HG02588 (cell line): ENCODE data around the gene RPL10A.

Experiments used
- ATAC-seq: cut with Tn5 transposase; IDR thresholded peaks from one replicate; pipeline ENCODE4 v1.9.1; 2021; ENCODE audit warnings: mild to moderate bottlenecking, moderate library complexity; ENCODE audit not compliant: unreplicated experiment

RPL10A gene

DNA sequence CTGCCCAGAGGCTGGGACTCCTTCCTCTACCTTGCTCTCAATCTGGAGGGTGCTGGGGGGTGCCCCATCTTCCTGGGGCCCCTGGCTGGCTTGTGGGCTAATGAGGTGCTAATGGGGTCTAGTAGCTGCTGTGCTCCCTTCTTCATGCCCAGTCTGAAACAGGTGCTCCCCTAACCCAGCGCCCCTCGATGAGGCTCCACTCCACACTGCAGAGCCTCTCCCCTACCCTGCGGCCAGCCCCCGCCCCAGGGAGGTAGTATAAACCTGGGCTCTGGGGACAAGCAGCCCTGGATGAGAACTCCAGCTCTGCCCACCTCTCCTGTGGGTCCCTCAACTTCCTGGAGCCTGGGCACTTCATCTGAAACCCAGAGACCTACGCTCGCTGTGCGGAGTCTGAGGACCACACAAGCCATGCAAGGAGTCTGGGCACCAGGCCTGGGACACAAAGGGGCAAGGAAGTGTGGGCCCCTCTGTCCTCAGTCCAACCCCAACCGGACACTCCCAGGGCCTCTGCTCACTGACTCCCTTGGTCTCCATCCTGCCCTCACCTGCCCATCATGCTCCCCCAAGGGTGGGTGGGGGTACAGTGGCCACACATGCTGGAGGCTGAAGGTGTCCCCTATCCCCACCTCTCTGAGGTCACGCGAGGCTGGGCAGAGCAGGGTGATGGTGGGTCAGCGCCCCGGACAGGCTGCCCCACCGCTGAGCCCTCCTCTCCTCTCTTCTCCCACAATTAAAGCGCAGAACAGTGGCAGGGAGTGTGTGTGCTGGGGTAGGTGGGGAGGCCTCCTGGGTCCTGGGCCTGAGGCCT, 6.1 kb downstream of the RPL10A start:
- ATAC-seq, result no peak

DNA sequence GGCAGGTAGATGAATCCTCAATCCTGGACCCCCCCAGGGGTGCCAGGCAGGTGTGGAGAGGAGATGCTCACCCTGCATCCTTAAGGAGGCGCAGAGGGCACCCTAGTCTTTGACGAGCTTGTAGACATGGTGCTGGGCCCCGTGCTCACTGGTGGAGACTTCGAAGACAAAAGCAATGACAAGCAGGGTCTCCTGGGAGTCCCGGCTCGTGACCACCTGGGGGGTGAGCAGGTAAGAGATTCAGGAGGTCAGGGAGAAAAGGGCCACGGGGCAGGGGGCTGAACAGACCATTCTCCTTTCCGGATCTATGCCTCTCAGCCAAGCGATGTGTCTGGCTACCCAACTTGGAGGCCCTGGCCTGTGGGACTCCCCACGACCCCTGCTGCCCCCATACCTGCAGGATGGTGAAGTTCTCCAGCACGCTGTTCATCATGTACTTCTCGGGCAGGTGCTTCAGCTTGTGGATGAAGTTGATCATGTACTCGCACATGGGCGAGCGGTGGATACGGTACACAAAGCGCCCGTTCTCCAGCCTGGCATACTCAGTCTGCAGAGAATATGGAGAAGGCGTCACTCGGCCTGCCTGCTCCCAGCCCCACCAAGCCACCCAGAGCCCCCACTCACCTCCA, 6.9 kb downstream of the RPL10A start:
- no peak for ATAC-seq

DNA sequence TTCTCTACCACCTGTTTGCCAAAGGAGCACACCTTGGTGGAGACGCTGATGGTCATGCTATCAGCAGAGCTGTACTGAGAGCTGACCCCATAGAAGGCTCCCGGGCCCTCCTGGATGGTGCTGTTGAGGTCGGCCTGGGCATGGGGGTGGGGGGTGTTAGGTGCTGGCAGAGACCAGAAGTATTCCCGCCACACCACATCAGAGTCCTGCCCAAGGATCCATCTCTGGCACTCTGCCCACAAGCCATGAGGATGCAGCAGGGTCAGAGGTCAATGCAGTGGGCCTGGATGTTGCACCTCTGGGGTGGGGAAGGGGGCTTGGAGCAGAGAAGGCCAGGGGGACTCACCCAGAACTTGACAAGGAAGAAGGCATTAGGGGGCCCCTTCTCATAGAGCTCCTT, 7.4 kb downstream of the RPL10A start:
- ATAC-seq, result no peak

DNA sequence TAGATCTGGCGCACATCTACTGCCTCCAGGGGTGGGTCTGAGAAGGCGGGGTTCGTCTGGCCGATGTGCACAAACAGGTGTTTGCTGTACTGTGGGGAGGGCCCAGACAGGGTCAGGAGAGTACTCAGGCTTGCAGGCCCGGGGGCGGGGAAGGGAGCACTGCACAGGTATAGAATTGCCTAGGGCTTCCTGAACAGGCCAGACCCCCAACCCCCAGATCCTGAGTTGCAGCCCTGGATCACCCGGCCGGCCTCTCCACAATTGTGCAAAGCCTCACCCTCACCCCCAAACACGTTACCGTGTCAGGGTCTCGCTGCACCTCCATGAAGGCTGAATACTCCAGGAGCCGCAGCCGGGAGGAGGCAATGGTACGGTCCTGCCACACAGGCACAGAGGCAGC, 7.8 kb downstream of the RPL10A start:
- no peak for ATAC-seq

DNA sequence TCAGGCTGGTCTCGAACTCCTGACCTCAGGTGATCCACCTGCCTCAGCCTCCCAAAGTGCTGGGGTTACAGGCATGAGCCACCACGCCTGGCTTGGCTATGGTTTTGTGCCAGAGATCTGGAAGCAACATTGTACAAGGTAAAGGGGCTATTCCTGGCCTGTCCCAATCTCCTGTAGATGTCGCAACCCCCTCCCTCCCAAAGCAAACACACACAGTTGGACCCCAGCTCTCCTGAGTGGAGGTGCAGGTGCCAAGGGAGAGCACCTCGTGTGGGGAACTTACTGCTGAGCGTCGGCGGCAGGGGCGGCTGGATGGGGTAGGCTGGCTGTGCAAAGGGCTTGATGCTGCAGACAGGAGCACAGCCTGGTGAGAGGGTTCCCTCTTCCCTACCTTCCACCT, 8.8 kb downstream of the RPL10A start:
- no peak for ATAC-seq

DNA sequence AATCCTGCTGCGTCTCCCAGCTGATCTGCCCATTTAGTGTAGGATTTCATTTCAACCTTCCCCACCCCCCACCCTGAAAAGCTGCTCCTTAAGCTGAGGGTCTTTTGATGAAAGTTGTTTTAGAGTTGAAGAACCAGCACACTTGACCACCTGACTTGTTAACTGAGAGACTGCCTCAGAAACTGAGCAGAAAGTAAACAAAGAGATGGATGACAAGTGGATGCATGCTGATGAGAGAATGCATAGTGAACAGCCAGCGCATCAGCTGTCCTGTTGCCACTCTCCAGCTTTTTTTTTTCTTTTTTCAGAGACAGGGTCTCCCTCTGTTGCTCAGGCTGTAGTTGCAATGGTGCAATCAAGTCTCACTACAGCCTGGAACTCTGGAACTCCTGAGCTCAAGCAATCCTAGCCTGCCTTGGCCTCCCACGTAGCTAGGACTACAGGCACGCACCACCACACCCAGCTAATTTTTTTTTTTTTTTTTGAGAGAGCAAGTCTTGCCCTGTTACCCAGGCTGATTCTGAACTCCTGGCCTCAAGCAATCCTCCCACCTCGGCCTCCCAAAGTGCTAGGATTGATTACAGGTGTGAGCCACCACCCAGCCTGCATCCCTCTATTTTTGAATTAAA, 9.5 kb downstream of the RPL10A start:
- ATAC-seq, result no peak

DNA sequence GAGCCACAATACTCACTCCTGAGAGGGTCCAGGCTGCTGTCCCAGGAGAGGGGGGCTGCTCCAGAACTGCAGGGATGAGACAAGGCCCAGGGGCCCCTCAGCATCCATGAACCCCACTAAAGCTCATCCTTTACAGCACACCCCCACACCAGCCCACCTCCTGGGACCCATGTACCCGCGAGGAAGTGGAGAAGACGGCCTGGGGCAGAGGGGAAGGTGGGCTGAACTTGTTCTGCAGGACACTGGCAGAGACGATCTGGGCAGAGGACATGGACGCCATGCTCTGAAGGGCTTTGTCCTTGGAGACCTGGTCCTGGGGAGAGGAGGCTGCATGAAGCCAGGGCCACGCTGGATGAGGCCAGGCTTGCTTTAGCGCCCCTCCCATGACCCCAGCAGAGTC, 10.1 kb downstream of the RPL10A start:
- ATAC-seq, result no peak

DNA sequence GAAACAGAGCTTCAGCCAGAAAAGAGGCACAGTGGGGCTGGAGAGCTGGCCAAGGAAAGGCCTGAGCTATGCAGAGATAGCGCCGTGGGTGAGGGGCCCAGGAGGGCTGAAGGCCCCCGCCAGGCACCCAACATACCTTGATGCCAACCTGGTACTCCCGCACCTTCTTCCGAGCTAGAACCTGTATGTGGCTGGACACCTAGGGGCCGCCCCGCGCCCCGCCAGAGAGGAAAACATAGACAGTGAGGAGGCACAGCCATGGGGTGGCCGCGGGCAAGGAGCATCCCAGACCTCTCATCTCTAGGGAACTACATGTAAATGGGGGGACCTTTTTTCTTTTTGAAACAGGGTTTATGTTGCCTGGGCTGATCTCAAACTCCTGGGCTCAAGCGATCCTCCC, 12.0 kb downstream of the RPL10A start:
- ATAC-seq, result no peak

DNA sequence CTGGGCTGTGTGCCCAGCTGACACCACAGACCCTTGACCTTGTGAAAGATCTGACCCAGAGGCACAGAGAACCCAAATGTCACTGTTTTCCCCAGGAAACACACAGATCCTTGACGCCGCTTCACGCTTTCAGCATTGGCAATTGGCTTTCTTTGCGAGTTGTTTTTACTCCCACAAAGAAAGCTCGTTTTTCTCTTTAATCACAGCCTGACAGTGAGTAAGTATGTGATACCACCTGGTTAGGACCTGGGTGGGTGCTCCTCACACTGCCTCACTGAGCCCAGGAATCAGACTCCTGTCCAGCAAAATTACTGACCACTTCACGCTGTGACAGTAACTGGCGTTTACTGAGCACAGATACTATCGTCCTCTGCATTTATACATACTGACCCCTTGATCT, 13.0 kb downstream of the RPL10A start:
- ATAC-seq, result no peak

DNA sequence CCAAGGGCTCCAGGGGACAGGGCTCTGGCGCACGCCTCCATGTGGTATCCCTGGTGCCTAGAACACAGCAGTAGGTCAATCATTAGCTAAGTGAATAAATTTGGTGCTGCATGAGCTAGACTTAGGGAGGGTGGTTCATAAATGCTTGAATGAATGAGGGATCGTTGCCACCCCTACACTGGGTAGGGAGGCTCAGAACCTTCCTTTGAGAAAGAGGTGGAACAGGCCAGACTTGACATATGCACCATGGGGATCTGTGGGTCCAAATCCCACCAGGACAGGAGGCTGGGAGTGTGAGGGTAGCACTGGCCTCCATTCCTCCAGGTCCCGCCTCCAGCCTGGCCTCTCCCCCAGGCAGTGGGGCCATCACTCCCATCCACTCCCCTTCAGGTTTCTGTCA, 14.9 kb downstream of the RPL10A start:
- no peak for ATAC-seq

DNA sequence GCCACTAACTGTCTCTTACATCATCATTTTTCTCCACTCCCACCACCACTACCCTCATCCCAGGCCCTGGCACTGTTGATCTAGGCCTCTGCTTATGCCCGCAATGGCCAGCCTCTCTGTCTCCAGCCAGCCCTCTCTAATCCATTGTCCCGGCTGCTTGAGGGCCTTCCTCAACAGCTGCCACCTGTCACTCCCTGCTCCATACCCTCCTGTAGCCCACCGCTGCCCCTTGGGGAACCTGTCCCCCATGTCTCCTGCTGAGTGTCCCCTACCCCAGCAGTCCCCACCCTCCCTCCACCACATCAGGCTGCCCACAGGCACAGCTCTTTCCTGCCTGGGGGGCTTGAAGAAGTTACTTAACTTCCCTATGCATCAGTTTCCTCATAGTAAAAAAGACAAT, 15.3 kb downstream of the RPL10A start:
- ATAC-seq, result no peak

DNA sequence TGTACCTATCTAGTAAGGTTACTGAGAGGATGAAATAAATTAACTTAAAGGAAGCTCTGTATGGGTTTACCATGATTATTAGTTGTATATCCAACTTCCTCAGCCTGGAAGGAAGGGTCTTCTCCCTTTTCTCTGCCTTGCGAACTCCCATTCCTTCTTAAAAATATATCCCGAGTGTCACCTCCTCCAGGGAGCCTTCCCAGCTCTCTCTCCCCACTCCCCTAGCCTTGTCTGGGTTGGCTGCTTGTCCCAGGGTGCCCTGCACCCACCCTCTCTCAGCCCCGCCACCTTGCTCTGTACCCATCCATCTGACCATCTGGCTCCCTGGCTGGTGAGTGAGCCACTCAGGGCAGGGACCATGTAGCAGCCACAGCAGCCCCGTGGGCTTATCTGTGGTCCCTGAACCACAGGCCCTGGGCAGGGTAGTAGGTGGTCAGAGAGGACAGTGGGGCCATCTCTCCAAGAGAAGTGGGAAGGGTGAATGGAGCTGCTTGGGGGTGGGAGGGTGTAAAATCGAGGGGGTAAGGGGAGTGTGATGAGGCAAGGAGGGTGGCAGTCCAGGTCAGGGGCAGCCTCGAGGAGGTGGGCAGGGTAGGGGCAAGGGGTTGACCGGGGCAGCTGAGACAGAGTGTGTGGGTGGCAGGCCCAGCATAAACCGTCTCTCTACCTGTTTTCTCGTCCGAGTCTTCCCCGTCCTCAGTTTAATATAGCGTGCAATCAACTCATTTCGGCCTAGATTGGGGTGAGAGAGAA, 15.9 kb downstream of the RPL10A start:
- ATAC-seq, result no peak

DNA sequence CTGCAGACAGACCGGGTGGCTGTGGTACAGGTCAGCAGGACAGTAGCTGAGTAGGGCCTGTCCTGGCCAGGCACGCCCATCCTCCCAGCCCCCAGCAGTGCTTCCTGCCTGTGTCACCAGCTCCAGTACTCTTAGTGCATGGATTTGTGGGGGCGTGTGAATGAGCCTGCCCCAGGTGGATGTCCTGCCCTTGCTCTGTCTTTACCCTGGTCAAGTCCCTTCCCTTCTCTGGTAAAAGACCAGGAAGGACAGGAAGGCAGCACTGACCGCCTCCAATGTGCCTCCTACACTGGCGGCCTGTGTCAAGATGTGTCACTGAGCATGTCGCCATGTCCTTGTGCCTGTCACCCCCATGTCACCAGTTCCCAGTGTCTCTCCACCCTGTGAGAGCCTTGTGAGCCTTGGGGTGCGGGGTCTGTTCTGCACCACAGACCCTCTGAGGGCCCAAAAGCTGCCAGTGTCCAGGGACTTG, 16.8 kb downstream of the RPL10A start:
- ATAC-seq, result no peak

DNA sequence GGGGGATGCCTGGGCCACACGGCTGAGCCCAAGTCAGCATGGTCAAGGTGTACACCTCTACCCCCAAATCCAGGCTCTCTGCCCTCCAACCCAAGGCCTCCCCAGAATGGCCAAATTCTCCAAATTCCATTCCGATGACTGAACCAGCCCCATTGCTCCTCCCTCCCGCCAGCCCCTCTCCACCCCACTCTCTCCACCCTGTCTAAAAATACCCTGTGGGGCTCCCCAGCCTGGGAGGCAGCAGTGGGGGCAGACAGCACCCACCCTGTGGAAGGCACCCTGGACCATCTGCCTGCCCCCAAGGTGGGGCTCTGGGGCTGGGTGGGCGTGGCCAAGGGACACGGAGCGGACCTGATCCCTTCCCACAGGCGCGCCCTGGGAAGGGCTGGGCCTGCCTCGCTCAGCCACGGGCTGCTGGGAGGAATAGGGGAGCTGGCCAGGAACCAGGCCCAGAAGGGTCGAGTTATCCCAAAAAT, 17.2 kb downstream of the RPL10A start:
- ATAC-seq, result no peak

DNA sequence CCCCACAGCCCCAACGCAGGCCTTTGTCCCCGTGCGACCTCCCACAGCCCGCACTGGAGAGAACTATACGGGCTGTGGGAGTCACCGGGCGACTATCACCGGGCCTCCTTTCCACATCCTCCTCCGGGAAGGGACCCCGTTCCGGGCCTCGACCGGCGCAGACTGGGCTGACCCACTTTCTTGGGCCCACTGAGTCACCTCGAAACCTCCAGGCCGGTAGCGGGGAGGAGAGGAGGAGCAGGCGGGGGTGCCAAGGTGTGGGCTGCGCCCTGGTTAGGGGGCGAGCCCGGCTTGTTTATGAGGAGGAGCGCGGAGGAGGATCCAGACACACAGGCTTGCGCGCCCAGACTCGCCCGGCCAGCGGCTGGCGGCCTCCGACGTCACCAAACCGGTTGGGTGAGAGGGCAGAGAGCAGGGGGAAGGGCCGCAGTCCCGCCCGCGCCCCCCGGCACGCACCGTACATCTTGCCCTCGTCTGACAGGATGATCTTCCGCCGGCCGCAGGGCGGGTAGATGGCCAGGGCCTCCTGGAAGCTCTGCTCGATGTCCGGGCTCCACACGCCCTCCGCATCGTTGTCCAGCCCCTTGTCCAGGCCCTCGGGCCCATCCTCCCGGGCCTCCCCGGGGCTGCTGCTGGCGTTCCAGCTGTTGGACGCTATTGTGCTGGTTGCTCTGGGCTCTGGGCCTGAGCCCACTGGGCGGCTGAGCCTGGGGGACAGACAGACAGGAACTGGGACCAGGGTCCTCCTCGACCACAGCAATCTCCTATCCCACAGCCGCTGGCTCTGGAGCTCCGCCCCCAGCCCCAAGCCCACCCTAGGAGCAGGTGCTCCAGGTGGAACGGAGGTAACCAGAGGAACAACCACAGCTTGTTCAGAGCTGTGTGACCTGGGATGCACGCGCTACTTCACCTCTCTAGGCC, 18.1 kb downstream of the RPL10A start:
- no peak for ATAC-seq

DNA sequence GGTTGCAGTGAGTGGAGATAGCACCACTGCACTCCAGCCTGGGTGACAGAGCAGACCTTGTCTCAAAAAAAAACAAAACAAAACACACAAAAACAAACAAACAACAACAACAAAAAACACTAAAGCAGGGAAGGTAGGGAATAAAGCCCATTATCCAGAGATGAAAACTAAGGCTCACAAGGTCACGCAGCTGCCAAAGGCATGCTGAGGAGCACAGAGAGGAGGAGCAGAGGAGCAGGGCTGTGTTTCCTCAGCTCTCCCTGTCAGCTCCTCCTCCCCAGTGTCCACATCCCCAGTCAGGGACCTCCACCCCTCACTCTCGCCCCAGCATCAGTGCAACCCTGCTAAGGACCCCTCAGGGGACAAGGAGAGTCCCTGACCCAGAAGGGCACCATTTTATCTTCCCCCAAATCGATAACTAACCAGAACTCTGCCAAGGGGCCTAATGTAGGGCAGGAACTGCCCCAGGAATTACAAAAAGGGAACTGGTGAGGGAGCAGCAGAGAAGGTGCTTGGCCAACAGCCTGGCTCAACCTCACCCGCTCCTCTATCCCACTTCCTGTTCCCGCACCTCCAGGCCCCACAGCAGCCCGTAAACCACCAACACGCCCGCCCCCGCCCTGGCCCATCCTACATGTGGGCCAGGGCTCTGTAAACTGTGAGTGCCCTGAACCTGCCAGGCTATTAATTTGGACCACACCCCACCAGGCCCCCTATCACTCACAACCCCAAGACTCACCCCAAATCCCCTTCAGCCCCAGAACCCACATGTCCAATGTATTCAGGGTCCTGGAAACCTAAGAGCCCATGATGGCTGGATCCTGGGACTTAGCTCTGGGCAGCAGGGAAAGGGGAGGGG, 19.7 kb downstream of the RPL10A start:
- ATAC-seq, result no peak

DNA sequence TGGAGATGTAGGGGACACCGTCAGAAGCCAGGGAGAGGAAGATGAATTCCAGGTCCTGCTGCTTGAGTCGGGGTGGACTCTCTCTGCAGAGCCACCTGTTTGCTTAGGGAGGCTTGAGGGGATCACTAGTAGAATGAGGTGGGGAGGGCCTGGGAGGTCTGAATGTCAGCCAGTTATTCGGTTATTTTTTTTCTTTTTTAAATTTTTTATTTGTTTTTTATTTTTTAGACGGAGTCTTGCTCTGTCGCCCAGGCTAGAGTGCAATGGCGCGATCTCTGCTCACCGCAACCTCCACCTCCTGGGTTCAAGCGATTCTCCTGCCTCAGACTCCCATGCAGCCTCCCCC, 20.3 kb downstream of the RPL10A start:
- ATAC-seq, result no peak

DNA sequence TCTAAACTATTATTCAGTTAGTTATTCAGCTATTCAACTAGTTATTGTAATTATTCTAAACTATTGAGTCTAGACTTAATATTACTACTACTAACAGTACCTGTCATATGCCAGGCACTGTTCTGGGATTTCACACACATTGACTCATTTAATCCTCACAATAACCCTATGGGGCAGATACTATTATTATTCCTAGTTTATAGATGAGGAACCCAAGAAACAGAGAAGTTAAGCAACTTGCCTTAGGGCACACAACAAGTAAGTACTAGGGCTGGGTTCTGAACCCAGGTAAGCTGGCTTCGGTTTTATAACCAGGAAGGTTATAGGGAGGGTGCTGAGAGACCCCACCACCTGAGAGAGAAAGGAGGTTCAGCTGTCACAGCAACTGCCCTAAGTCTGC, 20.9 kb downstream of the RPL10A start:
- ATAC-seq, result no peak

DNA sequence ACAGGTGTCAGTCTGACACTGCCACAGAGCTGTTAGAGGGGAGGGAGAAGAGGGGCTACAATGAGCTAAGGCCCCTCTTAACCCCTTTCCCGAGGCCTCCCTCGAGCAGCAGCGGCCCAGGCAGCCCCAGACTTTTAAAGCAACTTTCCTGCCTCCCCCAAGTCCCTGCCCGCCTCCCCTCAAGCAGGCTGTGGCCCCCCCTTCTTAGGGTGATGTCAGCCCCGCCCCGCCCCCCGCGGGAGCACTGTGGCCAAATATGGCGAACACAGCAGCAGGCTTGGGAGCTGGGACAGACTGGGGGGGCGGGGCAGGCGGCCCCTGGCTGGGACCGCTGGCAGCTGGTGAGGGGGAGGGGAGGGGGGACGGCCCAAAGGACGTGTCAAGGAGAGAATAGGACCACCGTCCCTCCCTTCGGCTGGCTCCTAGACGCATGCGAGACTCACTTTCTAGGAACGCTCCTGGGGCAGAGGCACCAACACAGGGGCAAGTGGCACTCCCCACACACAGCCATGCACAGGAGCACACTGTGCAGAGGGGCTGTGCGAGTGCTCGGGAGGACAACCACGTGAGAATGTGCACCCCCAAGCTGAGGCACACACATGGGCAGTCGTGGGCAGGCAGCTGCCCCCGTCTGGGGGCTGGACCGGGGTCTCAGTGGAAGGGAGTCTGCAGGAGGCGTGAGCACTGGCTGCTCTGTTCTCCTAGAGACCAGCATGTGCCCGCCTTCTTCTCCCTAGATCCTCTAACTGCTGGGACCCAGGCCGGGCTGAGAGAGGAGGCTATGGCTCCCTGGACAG, 22.0 kb downstream of the RPL10A start:
- no peak for ATAC-seq
